Measurements from ENCODE around the gene FNDC5. TPM values are rescaled to one million over a fixed set of nuclear protein-coding genes. Genes with fewer than 3 reads are reported as not detected.

FNDC5 gene
- total and polyA plus RNA-seq, 9 of the 15 experiments (the other 6 are each of a cell fraction or from before 2014, with no cell fraction given), result 0.06 to 2.1 (median 0.22) TPM

DNA sequence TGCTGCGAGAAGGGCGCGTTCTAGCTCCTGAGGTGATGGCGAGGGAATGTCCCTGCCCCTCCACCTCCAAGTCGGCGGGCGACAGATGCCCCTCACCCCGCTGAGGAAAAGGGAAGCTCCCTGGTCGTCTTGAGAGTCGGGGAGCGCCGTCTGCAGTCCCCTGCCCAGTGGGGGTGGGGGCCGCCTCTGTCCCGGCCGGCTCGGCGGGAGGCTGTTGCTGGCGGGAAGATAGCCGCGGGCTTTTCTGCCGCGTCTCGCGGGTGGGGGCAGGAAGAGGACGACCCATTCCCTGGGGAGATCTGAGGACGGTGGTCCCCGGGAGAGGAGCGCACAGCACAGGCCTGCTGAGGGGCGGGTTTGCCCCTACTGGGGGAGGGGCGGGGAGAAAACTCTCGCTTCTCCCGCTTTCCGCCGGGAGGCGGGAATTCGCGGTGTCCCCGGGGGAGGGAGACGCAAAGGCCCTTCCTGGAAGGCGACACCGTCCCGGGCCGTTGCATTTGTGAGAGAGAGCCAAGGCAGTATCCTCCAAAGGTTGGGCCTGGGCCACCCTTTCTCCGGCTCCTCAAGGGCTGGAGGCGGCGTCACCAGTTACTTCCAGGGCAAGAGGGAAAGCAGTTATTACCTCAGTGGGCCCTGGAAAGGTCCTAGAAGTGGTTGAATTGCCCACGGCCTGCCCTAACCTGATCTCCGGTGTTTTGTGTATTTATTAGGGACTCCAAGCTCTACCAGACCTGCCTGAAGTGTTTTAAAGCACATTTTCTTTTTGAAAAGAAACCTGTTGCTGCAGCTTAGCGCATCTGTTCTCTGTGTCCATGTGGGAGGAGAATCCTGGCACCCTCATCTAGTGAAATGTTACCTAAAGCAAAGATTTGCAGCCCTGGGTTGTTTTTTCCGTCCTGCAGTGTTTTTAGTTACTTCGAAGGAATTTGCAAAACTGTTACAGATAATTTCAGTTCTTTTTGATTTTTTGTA, 52.6 kb downstream of the FNDC5 start (continued):
- TF ChIP-seq, protein P1, sequence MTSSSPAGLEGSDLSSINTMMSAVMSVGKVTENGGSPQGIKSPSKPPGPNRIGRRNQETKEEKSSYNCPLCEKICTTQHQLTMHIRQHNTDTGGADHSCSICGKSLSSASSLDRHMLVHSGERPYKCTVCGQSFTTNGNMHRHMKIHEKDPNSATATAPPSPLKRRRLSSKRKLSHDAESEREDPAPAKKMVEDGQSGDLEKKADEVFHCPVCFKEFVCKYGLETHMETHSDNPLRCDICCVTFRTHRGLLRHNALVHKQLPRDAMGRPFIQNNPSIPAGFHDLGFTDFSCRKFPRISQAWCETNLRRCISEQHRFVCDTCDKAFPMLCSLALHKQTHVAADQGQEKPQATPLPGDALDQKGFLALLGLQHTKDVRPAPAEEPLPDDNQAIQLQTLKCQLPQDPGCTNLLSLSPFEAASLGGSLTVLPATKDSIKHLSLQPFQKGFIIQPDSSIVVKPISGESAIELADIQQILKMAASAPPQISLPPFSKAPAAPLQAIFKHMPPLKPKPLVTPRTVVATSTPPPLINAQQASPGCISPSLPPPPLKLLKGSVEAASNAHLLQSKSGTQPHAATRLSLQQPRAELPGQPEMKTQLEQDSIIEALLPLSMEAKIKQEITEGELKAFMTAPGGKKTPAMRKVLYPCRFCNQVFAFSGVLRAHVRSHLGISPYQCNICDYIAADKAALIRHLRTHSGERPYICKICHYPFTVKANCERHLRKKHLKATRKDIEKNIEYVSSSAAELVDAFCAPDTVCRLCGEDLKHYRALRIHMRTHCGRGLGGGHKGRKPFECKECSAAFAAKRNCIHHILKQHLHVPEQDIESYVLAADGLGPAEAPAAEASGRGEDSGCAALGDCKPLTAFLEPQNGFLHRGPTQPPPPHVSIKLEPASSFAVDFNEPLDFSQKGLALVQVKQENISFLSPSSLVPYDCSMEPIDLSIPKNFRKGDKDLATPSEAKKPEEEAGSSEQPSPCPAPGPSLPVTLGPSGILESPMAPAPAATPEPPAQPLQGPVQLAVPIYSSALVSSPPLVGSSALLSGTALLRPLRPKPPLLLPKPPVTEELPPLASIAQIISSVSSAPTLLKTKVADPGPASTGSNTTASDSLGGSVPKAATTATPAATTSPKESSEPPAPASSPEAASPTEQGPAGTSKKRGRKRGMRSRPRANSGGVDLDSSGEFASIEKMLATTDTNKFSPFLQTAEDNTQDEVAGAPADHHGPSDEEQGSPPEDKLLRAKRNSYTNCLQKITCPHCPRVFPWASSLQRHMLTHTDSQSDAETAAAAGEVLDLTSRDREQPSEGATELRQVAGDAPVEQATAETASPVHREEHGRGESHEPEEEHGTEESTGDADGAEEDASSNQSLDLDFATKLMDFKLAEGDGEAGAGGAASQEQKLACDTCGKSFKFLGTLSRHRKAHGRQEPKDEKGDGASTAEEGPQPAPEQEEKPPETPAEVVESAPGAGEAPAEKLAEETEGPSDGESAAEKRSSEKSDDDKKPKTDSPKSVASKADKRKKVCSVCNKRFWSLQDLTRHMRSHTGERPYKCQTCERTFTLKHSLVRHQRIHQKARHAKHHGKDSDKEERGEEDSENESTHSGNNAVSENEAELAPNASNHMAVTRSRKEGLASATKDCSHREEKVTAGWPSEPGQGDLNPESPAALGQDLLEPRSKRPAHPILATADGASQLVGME (CRISPR knock-in tag; IDR thresholded peaks at IDR 0.05), result 0 out of 2 replicates have a peak, but pooled peaks have one; percentile 12
- TF ChIP-seq ETV1 (tag; conservative IDR thresholded peaks at IDR 0.05; ENCODE audit: low read depth), result 0 out of 2 replicates have a peak, but pooled peaks have one; percentile 10
- 0 out of 2 replicates have a peak, but pooled peaks have one; percentile 25 for TF ChIP-seq ZNF133 (CRISPR knock-in tag; IDR thresholded peaks at IDR 0.05)
- peak; percentile 25 for TF ChIP-seq ERF (CRISPR knock-in tag; IDR thresholded peaks at IDR 0.05)
- peak; percentile 76 for TF ChIP-seq SIN3B (IDR thresholded peaks at IDR 0.05; ENCODE audit: low read depth)
- TF ChIP-seq PML (IDR thresholded peaks at IDR 0.05; ENCODE audit: low read length), result peak; percentile 1; the same call in 1 of the 2 replicates
- TF ChIP-seq TRIM24 (IDR thresholded peaks at IDR 0.05), result peak; percentile 52 to 65; a peak in 2 of 4 replicates
- no peak for TF ChIP-seq JUN (IDR thresholded peaks at IDR 0.05; ENCODE audit: borderline replicate concordance, low read depth, low read length)
- 0 out of 2 replicates have a peak, but pooled peaks have one; percentile 34 for TF ChIP-seq JUN (CRISPR knock-in tag; IDR thresholded peaks at IDR 0.05; ENCODE audit: borderline replicate concordance)
- peak; percentile 88; the same call in 1 of the 2 replicates for TF ChIP-seq ZNF232 (CRISPR knock-in tag; IDR thresholded peaks at IDR 0.05)
- TF ChIP-seq ZBED1 (IDR thresholded peaks at IDR 0.05), result peak; percentile 2; the same call in 1 of the 2 replicates
- peak; percentile 73 for TF ChIP-seq POLR2A (conservative IDR thresholded peaks at IDR 0.05)
- no peak for TF ChIP-seq MTA2 (IDR thresholded peaks at IDR 0.05; ENCODE audit: low read depth)
- peak; percentile 80; the same call in 1 of the 2 replicates for TF ChIP-seq FOXP4 (CRISPR knock-in tag; IDR thresholded peaks at IDR 0.05; ENCODE audit: borderline replicate concordance)
- TF ChIP-seq ETS1 (conservative IDR thresholded peaks at IDR 0.05; ENCODE audit: control insufficient read depth, low read depth, low read length), result no peak; the same call in 1 of the 2 replicates
- TF ChIP-seq GTF2F1 (IDR thresholded peaks at IDR 0.05; ENCODE audit: low read depth, low read length), result no peak
- TF ChIP-seq FOXJ3 (CRISPR knock-in tag; IDR thresholded peaks at IDR 0.05), result no peak
- TF ChIP-seq LEF1 (IDR thresholded peaks at IDR 0.05), result no peak
- TF ChIP-seq RBFOX2 (IDR thresholded peaks at IDR 0.05; ENCODE audit: low read depth, low read length), result peak; percentile 79
- no peak for TF ChIP-seq BCOR (IDR thresholded peaks at IDR 0.05)
- no peak for TF ChIP-seq KDM2B (CRISPR knock-in tag; IDR thresholded peaks at IDR 0.05)

Measured in K562 (cell line).